Activated naive CD8-positive, alpha-beta T cell (primary cell): ENCODE measurements around the gene WDR88.
"Not testable (repeated sequence)": the region's sequence is repeated elsewhere in the genome, so short reads cannot be mapped to it uniquely, and the experiment has no call there.

Experiments
- H3K27ac Mint-ChIP-seq: one replicate; pipeline ENCODE4 v1.8.0; 2021; ENCODE audit warnings: mixed read lengths
- H3K27me3 Mint-ChIP-seq: one replicate; pipeline ENCODE4 v1.8.0; 2021; ENCODE audit warnings: mixed read lengths
- H3K36me3 Mint-ChIP-seq: one replicate; pipeline ENCODE4 v1.8.0; 2021; ENCODE audit warnings: mixed read lengths
- H3K4me1 Mint-ChIP-seq: one replicate; pipeline ENCODE4 v1.8.0; 2021; ENCODE audit warnings: low read depth, mixed read lengths
- H3K4me3 Mint-ChIP-seq: one replicate; pipeline ENCODE4 v1.8.0; 2021; ENCODE audit warnings: mild to moderate bottlenecking, mixed read lengths
- H3K9me3 Mint-ChIP-seq: one replicate; pipeline ENCODE4 v1.8.0; 2021; ENCODE audit warnings: low read depth, mixed read lengths

The WDR88 gene

GRCh38 chr19:33150852-33151518, 19.1 kb downstream of the WDR88 start:
- Mint-ChIP-seq H3K4me3 (no peak overlapping the region), H3K27ac (no peak overlapping the region), H3K27me3 (no peaks in the 10 kb centered on the region), H3K9me3 (no peaks in the 10 kb centered on the region), H3K4me1 (no peaks in the 10 kb centered on the region), H3K36me3 (no peaks in the 10 kb centered on the region)

GRCh38 chr19:33152176-33152575, 20.3 kb downstream of the WDR88 start:
- no peak overlapping the region for H3K27ac Mint-ChIP-seq

GRCh38 chr19:33152625-33153024, 20.7 kb downstream of the WDR88 start:
- H3K9me3 Mint-ChIP-seq, H3K27me3 Mint-ChIP-seq, H3K4me3 Mint-ChIP-seq, H3K36me3 Mint-ChIP-seq, H3K4me1 Mint-ChIP-seq, H3K27ac Mint-ChIP-seq: not testable (repeated sequence)

More at GRCh38 chr19:33152176-33152575, 20.3 kb downstream of the WDR88 start:
- H3K36me3 Mint-ChIP-seq = no peaks in the 10 kb centered on the region
- no peaks in the 10 kb centered on the region for H3K9me3 Mint-ChIP-seq
- no peak overlapping the region for H3K4me3 Mint-ChIP-seq
- no peaks in the 10 kb centered on the region for H3K27me3 Mint-ChIP-seq
- H3K4me1 Mint-ChIP-seq = no peaks in the 10 kb centered on the region

- H3K36me3 Mint-ChIP-seq, H3K27me3 Mint-ChIP-seq, H3K27ac Mint-ChIP-seq, H3K9me3 Mint-ChIP-seq, H3K4me3 Mint-ChIP-seq: not testable (repeated sequence)
- peaks cover 12% of the 10 kb centered on the region for H3K4me1 Mint-ChIP-seq
These were observed 22.4 kb downstream of the WDR88 start for GRCh38 chr19:33154313-33154712.

GRCh38 chr19:33156334-33156733, 24.4 kb downstream of the WDR88 start:
- no peaks in the 10 kb centered on the region for H3K27me3 Mint-ChIP-seq
- H3K4me1 Mint-ChIP-seq = peaks cover 31% of the 10 kb centered on the region
- no peaks in the 10 kb centered on the region for H3K9me3 Mint-ChIP-seq
- no peaks in the 10 kb centered on the region for H3K36me3 Mint-ChIP-seq
- no peak overlapping the region for H3K4me3 Mint-ChIP-seq
- H3K27ac Mint-ChIP-seq = no peak overlapping the region

GRCh38 chr19:33157906-33158305, 26.0 kb downstream of the WDR88 start:
- Mint-ChIP-seq H3K27me3 (no peaks in the 10 kb centered on the region), H3K4me3 (no peak overlapping the region), H3K36me3 (no peaks in the 10 kb centered on the region), H3K4me1 (peaks cover 36% of the 10 kb centered on the region), H3K9me3 (no peaks in the 10 kb centered on the region), H3K27ac (no peak overlapping the region)

- Mint-ChIP-seq H3K36me3 (no peaks in the 10 kb centered on the region), H3K27ac (no peak overlapping the region), H3K4me3 (no peak overlapping the region), H3K4me1 (peaks cover 36% of the 10 kb centered on the region), H3K27me3 (no peaks in the 10 kb centered on the region), H3K9me3 (no peaks in the 10 kb centered on the region)
These were observed 26.5 kb downstream of the WDR88 start for GRCh38 chr19:33158365-33158764.

GRCh38 chr19:33159149-33159548, 27.2 kb downstream of the WDR88 start:
- no peak overlapping the region for H3K27ac Mint-ChIP-seq
- peaks cover 36% of the 10 kb centered on the region for H3K4me1 Mint-ChIP-seq
- no peaks in the 10 kb centered on the region for H3K27me3 Mint-ChIP-seq
- H3K4me3 Mint-ChIP-seq = no peak overlapping the region
- H3K9me3 Mint-ChIP-seq = no peaks in the 10 kb centered on the region
- H3K36me3 Mint-ChIP-seq = peaks cover 3% of the 10 kb centered on the region

GRCh38 chr19:33159893-33160292, 28.0 kb downstream of the WDR88 start:
- Mint-ChIP-seq H3K36me3 (peaks cover 3% of the 10 kb centered on the region), H3K27ac (peak overlapping the region; percentile 85), H3K4me3 (no peak overlapping the region), H3K4me1 (peaks cover 36% of the 10 kb centered on the region), H3K27me3 (no peaks in the 10 kb centered on the region), H3K9me3 (no peaks in the 10 kb centered on the region)

GRCh38 chr19:33161201-33161600, 29.3 kb downstream of the WDR88 start:
- no peak overlapping the region for H3K4me3 Mint-ChIP-seq
- H3K27ac Mint-ChIP-seq = peak overlapping the region; percentile 85
- H3K36me3 Mint-ChIP-seq = peaks cover 3% of the 10 kb centered on the region
- H3K4me1 Mint-ChIP-seq = peaks cover 36% of the 10 kb centered on the region
- H3K27me3 Mint-ChIP-seq = no peaks in the 10 kb centered on the region
- H3K9me3 Mint-ChIP-seq = no peaks in the 10 kb centered on the region

- H3K36me3 Mint-ChIP-seq = peaks cover 9% of the 10 kb centered on the region
- H3K27me3 Mint-ChIP-seq = no peaks in the 10 kb centered on the region
- H3K27ac Mint-ChIP-seq = no peak overlapping the region
- H3K9me3 Mint-ChIP-seq = peaks cover 4% of the 10 kb centered on the region
- no peak overlapping the region for H3K4me3 Mint-ChIP-seq
- peaks cover 27% of the 10 kb centered on the region for H3K4me1 Mint-ChIP-seq
These were observed 31.6 kb downstream of the WDR88 start for GRCh38 chr19:33163481-33163880.

GRCh38 chr19:33166037-33166436, 34.1 kb downstream of the WDR88 start:
- not testable (repeated sequence) for H3K27me3 Mint-ChIP-seq, H3K4me3 Mint-ChIP-seq, H3K27ac Mint-ChIP-seq
- peaks cover 15% of the 10 kb centered on the region for H3K4me1 Mint-ChIP-seq
- peaks cover 15% of the 10 kb centered on the region for H3K36me3 Mint-ChIP-seq
- peaks cover 11% of the 10 kb centered on the region for H3K9me3 Mint-ChIP-seq

GRCh38 chr19:33167438-33167837, 35.5 kb downstream of the WDR88 start:
- Mint-ChIP-seq H3K27me3 (no peaks in the 10 kb centered on the region), H3K4me3 (no peak overlapping the region), H3K36me3 (peaks cover 15% of the 10 kb centered on the region), H3K9me3 (peaks cover 11% of the 10 kb centered on the region), H3K4me1 (peaks cover 16% of the 10 kb centered on the region), H3K27ac (no peak overlapping the region)

GRCh38 chr19:33168528-33168927, 36.6 kb downstream of the WDR88 start:
- peaks cover 15% of the 10 kb centered on the region for H3K36me3 Mint-ChIP-seq
- H3K4me1 Mint-ChIP-seq = peaks cover 22% of the 10 kb centered on the region
- no peak overlapping the region for H3K27ac Mint-ChIP-seq
- no peak overlapping the region for H3K4me3 Mint-ChIP-seq
- no peaks in the 10 kb centered on the region for H3K27me3 Mint-ChIP-seq
- H3K9me3 Mint-ChIP-seq = peaks cover 11% of the 10 kb centered on the region

- H3K4me3 Mint-ChIP-seq = no peak overlapping the region
- H3K27ac Mint-ChIP-seq = no peak overlapping the region
- peaks cover 13% of the 10 kb centered on the region for H3K36me3 Mint-ChIP-seq
- H3K27me3 Mint-ChIP-seq = no peaks in the 10 kb centered on the region
- H3K4me1 Mint-ChIP-seq = peaks cover 38% of the 10 kb centered on the region
- peaks cover 11% of the 10 kb centered on the region for H3K9me3 Mint-ChIP-seq
These were observed 39.4 kb downstream of the WDR88 start for GRCh38 chr19:33171222-33171795.

- Mint-ChIP-seq H3K27ac (no peak overlapping the region), H3K4me1 (peaks cover 40% of the 10 kb centered on the region)
These were observed 40.0 kb downstream of the WDR88 start for GRCh38 chr19:33171916-33172359.

More at GRCh38 chr19:33171916-33172359, 40.0 kb downstream of the WDR88 start:
- peaks cover 11% of the 10 kb centered on the region for H3K9me3 Mint-ChIP-seq
- no peaks in the 10 kb centered on the region for H3K27me3 Mint-ChIP-seq
- no peak overlapping the region for H3K4me3 Mint-ChIP-seq
- peaks cover 13% of the 10 kb centered on the region for H3K36me3 Mint-ChIP-seq
